A673 (cell line): Measurements from ENCODE around the gene ITLN1.

Experiments used
- CTCF ChIP-seq: fragments of 300-800, 200-600 bp; sonication (generic); conservative IDR thresholded peaks from 2 replicates; pipeline ENCODE4 v1.5.1; 2017; ENCODE audit warnings: low read depth, mild to moderate bottlenecking, antibody characterized with exemption, low read length, moderate library complexity, mixed read lengths
- EZH2 ChIP-seq: fragments of 200-600 bp; sonication (generic); IDR thresholded peaks from 2 replicates; pipeline ENCODE4 v1.6.1; 2017; ENCODE audit warnings: borderline replicate concordance, low read depth, mild to moderate bottlenecking, mixed read lengths, antibody characterized with exemption, low read length; ENCODE audit not compliant: poor library complexity, severe bottlenecking

DNA sequence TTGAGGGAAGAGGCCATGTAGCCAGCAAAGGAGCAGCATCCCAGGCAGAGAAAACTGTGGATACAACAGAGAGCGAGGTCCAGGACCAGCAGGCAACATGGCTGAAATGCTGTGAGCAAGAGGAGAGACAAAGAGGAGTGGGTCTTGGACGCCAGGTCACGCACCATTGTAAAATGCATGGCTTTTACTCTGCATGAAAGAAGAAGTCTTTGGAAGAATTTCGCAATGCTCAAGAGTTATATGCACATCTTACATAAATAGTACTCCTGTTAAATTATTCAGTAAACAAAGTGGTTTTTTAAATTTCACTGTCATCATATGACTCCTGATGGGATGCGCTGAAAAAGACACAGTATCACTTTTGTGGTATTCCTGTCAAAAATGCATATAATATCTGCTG lies 25.8 kb downstream of the ITLN1 start:
- TF ChIP-seq CTCF: no peak
- no peak for TF ChIP-seq EZH2
